ENCODE data around the gene RMDN2.
A peak's percentile ranks its signal among the peaks of the same experiment; 100 is the strongest.

The RMDN2 gene

GRCh38 chr2:37925063-37925897 lies at the start of gene RMDN2:
TSS of gene RMDN2 (plus strand) at chr2:37925287. CDS start at chr2:37929278, 3,991 bp downstream.
- ATAC-seq (peak; percentile 94), DNase-seq (peak; percentile 80 to 88)
- H3K9me3 Mint-ChIP-seq, result no peaks in the 10 kb centered on the region
- H3K4me3 Mint-ChIP-seq, result peak within 1 kb of the TSS; percentile 85 to 87
- peaks cover 9% of the 10 kb centered on the region for H3K27me3 Mint-ChIP-seq
- H3K4me1 Mint-ChIP-seq, result peaks cover 25% of the 10 kb centered on the region
- H3K27ac Mint-ChIP-seq, result peak within 1 kb of the TSS; percentile 91 to 97

GRCh38 chr2:37875403-37875906 lies 49.6 kb upstream of the RMDN2 start:
- no peak for ATAC-seq
- H3K4me3 Mint-ChIP-seq, result no peak overlapping the region
- no peak overlapping the region for H3K27ac Mint-ChIP-seq
- H3K27me3 Mint-ChIP-seq, result peaks cover 21% of the 10 kb centered on the region
- H3K9me3 Mint-ChIP-seq, result no peaks in the 10 kb centered on the region
- no peak for DNase-seq
- peaks cover 35% of the 10 kb centered on the region for H3K4me1 Mint-ChIP-seq

- no peak for ATAC-seq
- H3K27ac Mint-ChIP-seq, result no peak overlapping the region
Measured at GRCh38 chr2:37876227-37876626, 48.9 kb upstream of the RMDN2 start.

GRCh38 chr2:37877457-37878315 lies 47.4 kb upstream of the RMDN2 start:
- no peak overlapping the region for H3K27ac Mint-ChIP-seq
- peaks cover 34% of the 10 kb centered on the region for H3K27me3 Mint-ChIP-seq
- no peak overlapping the region for H3K4me3 Mint-ChIP-seq
- ATAC-seq (peak; percentile 61), DNase-seq (peak in 1 of 2 donors; percentile 27)
- H3K9me3 Mint-ChIP-seq, result no peaks in the 10 kb centered on the region
- H3K4me1 Mint-ChIP-seq, result peaks cover 24% of the 10 kb centered on the region

More at GRCh38 chr2:37876227-37876626, 48.9 kb upstream of the RMDN2 start:
- DNase-seq, result no peak
- peaks cover 36% of the 10 kb centered on the region for H3K4me1 Mint-ChIP-seq
- no peaks in the 10 kb centered on the region for H3K9me3 Mint-ChIP-seq
- H3K4me3 Mint-ChIP-seq, result no peak overlapping the region
- H3K27me3 Mint-ChIP-seq, result peaks cover 29% of the 10 kb centered on the region

- DNase-seq, result no peak
- peaks cover 34% of the 10 kb centered on the region for H3K27me3 Mint-ChIP-seq
- no peak overlapping the region for H3K4me3 Mint-ChIP-seq
- no peaks in the 10 kb centered on the region for H3K9me3 Mint-ChIP-seq
- H3K4me1 Mint-ChIP-seq, result peaks cover 15% of the 10 kb centered on the region
- no peak overlapping the region for H3K27ac Mint-ChIP-seq
- no peak for ATAC-seq
Measured at GRCh38 chr2:37878536-37878935, 46.6 kb upstream of the RMDN2 start.

- DNase-seq (no peak), ATAC-seq (peak; percentile 26)
- Mint-ChIP-seq H3K9me3 (no peaks in the 10 kb centered on the region), H3K4me1 (peaks cover 13% of the 10 kb centered on the region), H3K27ac (no peak overlapping the region), H3K4me3 (no peak overlapping the region), H3K27me3 (peaks cover 31% of the 10 kb centered on the region)
Measured at GRCh38 chr2:37880551-37880950, 44.5 kb upstream of the RMDN2 start.

GRCh38 chr2:37881397-37881796 lies 43.7 kb upstream of the RMDN2 start:
- DNase-seq (no peak), ATAC-seq (no peak)
- peaks cover 21% of the 10 kb centered on the region for H3K4me1 Mint-ChIP-seq
- H3K27me3 Mint-ChIP-seq, result peaks cover 39% of the 10 kb centered on the region
- H3K4me3 Mint-ChIP-seq, result no peak overlapping the region
- no peak overlapping the region for H3K27ac Mint-ChIP-seq
- no peaks in the 10 kb centered on the region for H3K9me3 Mint-ChIP-seq

- H3K27me3 Mint-ChIP-seq, result peaks cover 39% of the 10 kb centered on the region
- H3K4me3 Mint-ChIP-seq, result no peak overlapping the region
- no peak overlapping the region for H3K27ac Mint-ChIP-seq
- peaks cover 21% of the 10 kb centered on the region for H3K4me1 Mint-ChIP-seq
- DNase-seq, result no peak
- no peak for ATAC-seq
- no peaks in the 10 kb centered on the region for H3K9me3 Mint-ChIP-seq
Measured at GRCh38 chr2:37882036-37882435, 43.1 kb upstream of the RMDN2 start.

GRCh38 chr2:37883518-37883917 lies 41.6 kb upstream of the RMDN2 start:
- H3K4me3 Mint-ChIP-seq, result no peak overlapping the region
- H3K27ac Mint-ChIP-seq, result no peak overlapping the region
- no peaks in the 10 kb centered on the region for H3K9me3 Mint-ChIP-seq
- H3K27me3 Mint-ChIP-seq, result peaks cover 39% of the 10 kb centered on the region
- H3K4me1 Mint-ChIP-seq, result peaks cover 21% of the 10 kb centered on the region
- ATAC-seq (no peak), DNase-seq (no peak)

- no peak for ATAC-seq
- peaks cover 27% of the 10 kb centered on the region for H3K27me3 Mint-ChIP-seq
- no peak overlapping the region for H3K27ac Mint-ChIP-seq
- H3K4me1 Mint-ChIP-seq, result peaks cover 19% of the 10 kb centered on the region
- no peak overlapping the region for H3K4me3 Mint-ChIP-seq
- DNase-seq, result no peak
- H3K9me3 Mint-ChIP-seq, result no peaks in the 10 kb centered on the region
Measured at GRCh38 chr2:37885329-37885993, 39.6 kb upstream of the RMDN2 start.

- H3K4me1 Mint-ChIP-seq, result peaks cover 20% of the 10 kb centered on the region
- no peaks in the 10 kb centered on the region for H3K9me3 Mint-ChIP-seq
- peaks cover 14% of the 10 kb centered on the region for H3K27me3 Mint-ChIP-seq
- DNase-seq, result no peak
- no peak for ATAC-seq
- H3K27ac Mint-ChIP-seq, result no peak overlapping the region
- H3K4me3 Mint-ChIP-seq, result no peak overlapping the region
Measured at GRCh38 chr2:37886745-37887144, 38.3 kb upstream of the RMDN2 start.

- Mint-ChIP-seq H3K9me3 (no peaks in the 10 kb centered on the region), H3K4me1 (peaks cover 26% of the 10 kb centered on the region), H3K27me3 (peaks cover 14% of the 10 kb centered on the region), H3K4me3 (no peak overlapping the region), H3K27ac (no peak overlapping the region)
- DNase-seq, result no peak
- no peak for ATAC-seq
Measured at GRCh38 chr2:37887286-37887685, 37.8 kb upstream of the RMDN2 start.

GRCh38 chr2:37890893-37891495 lies 34.1 kb upstream of the RMDN2 start:
- Mint-ChIP-seq H3K4me3 (no peak overlapping the region), H3K4me1 (peaks cover 37% of the 10 kb centered on the region), H3K9me3 (no peaks in the 10 kb centered on the region), H3K27ac (peak overlapping the region in 1 of 2 donors; percentile 51), H3K27me3 (peaks cover 4% of the 10 kb centered on the region)
- peak; percentile 59 to 63 for DNase-seq
- peak; percentile 85 for ATAC-seq

- H3K9me3 Mint-ChIP-seq, result no peaks in the 10 kb centered on the region
- no peaks in the 10 kb centered on the region for H3K27me3 Mint-ChIP-seq
- ATAC-seq, result no peak
- H3K4me1 Mint-ChIP-seq, result peaks cover 34% of the 10 kb centered on the region
- no peak for DNase-seq
- no peak overlapping the region for H3K27ac Mint-ChIP-seq
- peak overlapping the region; percentile 10 to 46 for H3K4me3 Mint-ChIP-seq
Measured at GRCh38 chr2:37891846-37892435, 33.1 kb upstream of the RMDN2 start.
